H1 (cell line): ENCODE data around the gene APOC4. TPM values are rescaled to one million over a fixed set of nuclear protein-coding genes. Genes with fewer than 3 reads are reported as not detected.

ENCODE experiments used
- BRCA1 ChIP-seq: IDR thresholded peaks from 2 replicates; pipeline ENCODE4 v1.6.1; 2012; ENCODE audit warnings: low read depth, low read length, improper control_type of control experiment
- EP300 ChIP-seq, 2 experiments: IDR thresholded peaks; 1 replicate in 1 of 2; 2 replicates in 1 of 2; pipeline ENCODE4 v1.6.1; 2011 to 2012; ENCODE audit warnings: low read depth in 2 of 2, low read length in 2 of 2, mild to moderate bottlenecking in 2 of 2, borderline replicate concordance in 1 of 2, inconsistent platforms in 1 of 2, moderate library complexity in 1 of 2
- RBBP5 ChIP-seq: IDR thresholded peaks from 2 replicates; pipeline ENCODE4 v1.7.1; 2012; ENCODE audit warnings: low read depth, mild to moderate bottlenecking, inconsistent platforms, low read length, moderate library complexity, borderline replicate concordance
- SAP30 ChIP-seq: fragments of 300-600 bp; sonication (generic); IDR thresholded peaks from 2 replicates; pipeline ENCODE4 v1.7.1; 2012; ENCODE audit warnings: low read length, moderate library complexity, mild to moderate bottlenecking, inconsistent platforms; ENCODE audit not compliant: insufficient read depth, insufficient replicate concordance
- TAF1 ChIP-seq: IDR thresholded peaks from 2 replicates; pipeline ENCODE4 v1.6.1; 2011; ENCODE audit warnings: mild to moderate bottlenecking, low read depth, low read length
- polyA plus RNA-seq, 7 experiments: library from polyadenylated mRNA; depleted of rRNA in 3 of 7; stranded (reverse) in 5 of 7; unstranded in 2 of 7; fragments of >200 nt in 5 of 7; fragments of 200-250 nt in 2 of 7; gene quantifications; 1 replicate in 5 of 7; 2 replicates in 1 of 7; 4 replicates in 1 of 7; pipeline versions ENCODE4 v1.2.1 to v1.2.3, GENCODE V29; 2011 to 2013; ENCODE audit warnings: missing spikeins in 2 of 7, mixed read lengths in 2 of 7
- total RNA-seq: library from RNA; stranded (reverse); fragmentation: NEBNext Ultra II Directional; extraction: Animal tissue kit (Norgen Biotek cat#: 25700); gene quantifications from 2 replicates; pipeline ENCODE4 v1.2.1, GENCODE V29; 2021

APOC4 gene
- total and polyA plus RNA-seq, 2 of the 8 experiments (the other 6 are each of a cell fraction or from before 2014, with no cell fraction given): not detected

- no peak for TF ChIP-seq RBBP5
- no peak for TF ChIP-seq EP300 (IDR thresholded peaks at IDR 0.05; ENCODE audit: borderline replicate concordance in 1 of 2, low read depth in 2 of 2, low read length in 2 of 2)
- no peak for TF ChIP-seq BRCA1
- no peak for TF ChIP-seq SAP30
- TF ChIP-seq TAF1: no peak
These were observed 44.4 kb downstream of the APOC4 start (continued) for GRCh38 chr19:44986389-44986788.
